ENCODE data around the gene PLEKHA7. TPM values are rescaled to one million over a fixed set of nuclear protein-coding genes. Genes with fewer than 3 reads are reported as not detected.

PLEKHA7 gene
- total RNA-seq, 4 donors from 2014 or later, result 14.7 to 33.5 (median 16.7) TPM

DNA sequence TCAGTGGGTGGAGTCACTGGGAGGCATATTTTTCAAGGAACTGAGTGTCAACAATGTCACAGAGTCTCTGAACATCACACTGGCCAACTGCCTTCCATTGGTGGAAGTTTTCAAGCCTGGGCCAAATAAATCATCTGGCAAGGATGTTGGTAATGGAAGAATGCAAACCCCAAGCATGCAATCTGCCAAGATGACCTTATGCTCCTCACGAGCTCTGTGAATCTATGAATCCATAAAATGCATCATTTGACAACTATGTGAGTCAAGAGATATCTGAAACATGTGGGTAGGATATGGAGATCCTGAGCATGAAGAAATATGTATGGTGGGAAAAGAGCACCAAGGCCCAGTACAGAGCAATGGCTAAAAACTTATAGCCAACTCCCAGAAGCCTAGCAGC lies 122.2 kb downstream of the PLEKHA7 start:
- TF ChIP-seq, protein P1, sequence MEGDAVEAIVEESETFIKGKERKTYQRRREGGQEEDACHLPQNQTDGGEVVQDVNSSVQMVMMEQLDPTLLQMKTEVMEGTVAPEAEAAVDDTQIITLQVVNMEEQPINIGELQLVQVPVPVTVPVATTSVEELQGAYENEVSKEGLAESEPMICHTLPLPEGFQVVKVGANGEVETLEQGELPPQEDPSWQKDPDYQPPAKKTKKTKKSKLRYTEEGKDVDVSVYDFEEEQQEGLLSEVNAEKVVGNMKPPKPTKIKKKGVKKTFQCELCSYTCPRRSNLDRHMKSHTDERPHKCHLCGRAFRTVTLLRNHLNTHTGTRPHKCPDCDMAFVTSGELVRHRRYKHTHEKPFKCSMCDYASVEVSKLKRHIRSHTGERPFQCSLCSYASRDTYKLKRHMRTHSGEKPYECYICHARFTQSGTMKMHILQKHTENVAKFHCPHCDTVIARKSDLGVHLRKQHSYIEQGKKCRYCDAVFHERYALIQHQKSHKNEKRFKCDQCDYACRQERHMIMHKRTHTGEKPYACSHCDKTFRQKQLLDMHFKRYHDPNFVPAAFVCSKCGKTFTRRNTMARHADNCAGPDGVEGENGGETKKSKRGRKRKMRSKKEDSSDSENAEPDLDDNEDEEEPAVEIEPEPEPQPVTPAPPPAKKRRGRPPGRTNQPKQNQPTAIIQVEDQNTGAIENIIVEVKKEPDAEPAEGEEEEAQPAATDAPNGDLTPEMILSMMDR (IDR thresholded peaks at IDR 0.05; ENCODE audit: low read depth), result no peak

DNA sequence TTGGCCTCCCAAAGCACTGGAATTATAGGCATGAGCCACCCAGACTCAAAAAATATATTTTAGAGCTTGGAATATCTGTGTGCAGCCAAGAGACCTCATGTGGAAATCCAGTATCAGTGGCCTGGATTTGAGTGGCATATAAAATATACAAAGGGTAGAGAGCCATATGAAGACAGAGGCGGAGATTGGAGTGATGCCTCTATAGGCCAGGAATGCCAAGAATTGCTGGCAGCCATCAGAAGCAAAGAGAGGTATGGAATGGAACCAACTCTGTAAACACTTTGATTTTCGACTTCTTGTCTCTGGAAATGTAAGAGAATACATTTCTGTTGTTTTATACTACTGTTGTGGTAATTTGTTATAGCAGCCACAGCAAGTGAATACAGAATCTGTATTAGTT lies 123.0 kb downstream of the PLEKHA7 start:
- TF ChIP-seq, protein P1 (IDR thresholded peaks at IDR 0.05; ENCODE audit: low read depth), result no peak

DNA sequence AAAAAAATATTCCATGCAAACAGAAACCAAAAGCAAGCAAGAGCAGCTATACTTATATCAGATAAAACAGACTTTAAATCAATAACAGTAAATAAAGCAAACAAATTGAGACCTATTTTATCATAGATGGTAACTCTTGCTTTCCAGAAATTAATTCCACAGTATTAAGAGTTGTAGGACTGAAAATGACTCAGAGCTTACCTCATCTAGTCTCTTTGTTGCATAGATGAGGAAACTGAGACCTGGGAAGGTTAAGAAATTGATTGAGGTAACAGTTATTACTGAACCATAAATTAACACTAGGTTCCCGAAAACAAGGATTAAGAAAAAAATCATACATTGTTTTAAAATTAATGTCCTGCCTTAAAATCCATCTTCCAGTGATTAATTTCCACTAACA lies 123.8 kb downstream of the PLEKHA7 start:
- TF ChIP-seq, protein P1 (IDR thresholded peaks at IDR 0.05; ENCODE audit: low read depth), result no peak

DNA sequence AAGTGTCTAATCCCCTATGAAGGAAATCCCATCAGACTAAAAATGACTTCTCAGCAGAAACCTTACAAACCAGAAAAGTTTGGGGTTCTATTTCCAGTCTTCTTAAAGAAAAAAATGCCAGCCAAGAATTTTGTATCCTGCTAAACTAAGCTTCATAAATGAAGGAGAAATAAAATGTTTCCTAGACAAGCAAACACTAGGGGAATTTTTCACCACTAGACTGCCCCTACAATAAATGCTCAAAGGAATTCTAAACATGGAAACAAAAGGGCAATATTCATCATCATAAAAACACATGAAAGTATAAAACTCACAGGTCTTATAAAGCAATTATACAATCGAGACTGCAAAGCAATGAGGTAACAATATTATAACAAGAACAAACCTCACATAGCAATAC lies 124.3 kb downstream of the PLEKHA7 start:
- TF ChIP-seq, protein P1 (IDR thresholded peaks at IDR 0.05; ENCODE audit: low read depth), result no peak

DNA sequence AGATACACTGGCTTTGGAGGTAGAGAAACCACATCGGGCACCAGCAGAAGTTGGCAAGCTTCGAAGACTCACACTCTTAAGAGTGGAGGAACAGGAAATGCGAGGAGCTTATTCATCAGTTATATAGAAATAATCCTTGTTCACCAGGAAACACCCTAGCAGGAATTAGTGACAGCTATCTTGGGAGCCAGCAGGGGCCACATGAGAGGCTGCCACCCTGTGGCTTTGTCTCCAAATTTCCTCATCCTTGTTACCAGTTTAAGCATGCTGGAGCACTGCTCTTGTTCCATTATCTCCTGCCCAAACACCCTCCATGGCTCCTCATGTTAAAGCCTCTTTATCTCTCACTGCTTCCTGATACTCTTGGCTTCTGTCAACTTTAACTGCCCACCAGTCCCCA lies 131.0 kb downstream of the PLEKHA7 start:
- TF ChIP-seq, protein P1 (IDR thresholded peaks at IDR 0.05; ENCODE audit: low read depth), result no peak

DNA sequence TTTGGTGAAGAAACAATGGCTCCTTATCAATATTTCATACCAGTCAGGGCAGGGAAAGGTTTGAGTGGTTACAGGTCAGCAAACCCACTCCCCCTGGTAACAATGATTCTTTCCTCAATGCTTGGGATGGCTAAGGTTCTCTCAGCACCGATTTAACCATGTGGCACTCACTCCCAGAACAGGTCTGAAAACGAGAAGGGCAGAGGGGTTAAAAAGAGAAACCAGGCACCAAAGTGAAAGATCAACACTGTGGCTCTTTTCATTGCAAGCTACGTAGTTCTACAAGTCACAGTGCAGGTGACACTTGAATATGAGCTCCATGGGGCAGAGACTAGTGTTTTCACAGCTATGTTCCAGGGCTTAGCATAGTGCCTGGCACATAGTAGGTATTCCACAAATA lies 132.4 kb downstream of the PLEKHA7 start:
- TF ChIP-seq, protein P1 (IDR thresholded peaks at IDR 0.05; ENCODE audit: low read depth), result no peak

DNA sequence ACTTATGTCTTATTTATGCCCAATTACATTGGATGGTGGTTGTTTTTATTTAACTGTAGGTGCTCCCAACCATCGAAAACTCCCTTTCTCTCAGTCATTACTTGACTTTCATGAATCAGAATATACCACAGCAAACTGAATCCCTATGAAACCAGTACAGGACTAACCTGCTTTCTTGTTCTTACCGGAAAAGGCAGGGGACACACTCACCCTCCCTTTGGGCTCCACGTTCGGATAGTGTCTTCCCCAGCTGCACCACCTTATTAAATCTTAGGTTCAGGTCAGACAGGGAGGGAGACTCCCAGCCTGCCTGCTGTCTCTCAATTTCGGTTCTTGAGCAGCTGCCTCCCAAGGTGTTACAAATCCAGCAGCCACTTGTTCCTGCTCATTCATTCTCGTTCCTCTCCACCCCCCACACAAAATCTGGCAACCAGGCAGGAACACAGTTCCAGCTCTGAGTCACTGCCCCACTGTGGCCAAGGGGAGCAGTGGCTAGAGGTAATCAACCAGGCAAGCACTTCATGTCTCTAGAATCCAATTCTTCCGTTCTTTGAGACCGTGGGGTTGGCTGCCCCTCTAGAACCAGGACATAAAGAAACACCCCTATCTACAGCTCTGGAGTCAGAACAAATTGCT lies 133.0 kb downstream of the PLEKHA7 start:
- TF ChIP-seq, protein P1 (IDR thresholded peaks at IDR 0.05; ENCODE audit: low read depth), result no peak

Measured in subcutaneous adipose tissue (tissue), 4 donors.